T follicular helper cell (primary cell): ENCODE results near the gene MAU2.

ENCODE experiments used
- DNase-seq: peaks from one replicate; pipeline ENCODE4 v3.0.0-alpha.2; 2020; ENCODE audit warnings: low read depth
- total RNA-seq, 2 experiments: gene quantifications; one replicate each; lab custom pipeline; 2026; lab: John Stamatoyannopoulos, UW

The MAU2 gene, protein sequence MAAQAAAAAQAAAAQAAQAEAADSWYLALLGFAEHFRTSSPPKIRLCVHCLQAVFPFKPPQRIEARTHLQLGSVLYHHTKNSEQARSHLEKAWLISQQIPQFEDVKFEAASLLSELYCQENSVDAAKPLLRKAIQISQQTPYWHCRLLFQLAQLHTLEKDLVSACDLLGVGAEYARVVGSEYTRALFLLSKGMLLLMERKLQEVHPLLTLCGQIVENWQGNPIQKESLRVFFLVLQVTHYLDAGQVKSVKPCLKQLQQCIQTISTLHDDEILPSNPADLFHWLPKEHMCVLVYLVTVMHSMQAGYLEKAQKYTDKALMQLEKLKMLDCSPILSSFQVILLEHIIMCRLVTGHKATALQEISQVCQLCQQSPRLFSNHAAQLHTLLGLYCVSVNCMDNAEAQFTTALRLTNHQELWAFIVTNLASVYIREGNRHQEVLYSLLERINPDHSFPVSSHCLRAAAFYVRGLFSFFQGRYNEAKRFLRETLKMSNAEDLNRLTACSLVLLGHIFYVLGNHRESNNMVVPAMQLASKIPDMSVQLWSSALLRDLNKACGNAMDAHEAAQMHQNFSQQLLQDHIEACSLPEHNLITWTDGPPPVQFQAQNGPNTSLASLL
- total RNA-seq: 89.0 to 147 reads per million in 2 experiments

DNA sequence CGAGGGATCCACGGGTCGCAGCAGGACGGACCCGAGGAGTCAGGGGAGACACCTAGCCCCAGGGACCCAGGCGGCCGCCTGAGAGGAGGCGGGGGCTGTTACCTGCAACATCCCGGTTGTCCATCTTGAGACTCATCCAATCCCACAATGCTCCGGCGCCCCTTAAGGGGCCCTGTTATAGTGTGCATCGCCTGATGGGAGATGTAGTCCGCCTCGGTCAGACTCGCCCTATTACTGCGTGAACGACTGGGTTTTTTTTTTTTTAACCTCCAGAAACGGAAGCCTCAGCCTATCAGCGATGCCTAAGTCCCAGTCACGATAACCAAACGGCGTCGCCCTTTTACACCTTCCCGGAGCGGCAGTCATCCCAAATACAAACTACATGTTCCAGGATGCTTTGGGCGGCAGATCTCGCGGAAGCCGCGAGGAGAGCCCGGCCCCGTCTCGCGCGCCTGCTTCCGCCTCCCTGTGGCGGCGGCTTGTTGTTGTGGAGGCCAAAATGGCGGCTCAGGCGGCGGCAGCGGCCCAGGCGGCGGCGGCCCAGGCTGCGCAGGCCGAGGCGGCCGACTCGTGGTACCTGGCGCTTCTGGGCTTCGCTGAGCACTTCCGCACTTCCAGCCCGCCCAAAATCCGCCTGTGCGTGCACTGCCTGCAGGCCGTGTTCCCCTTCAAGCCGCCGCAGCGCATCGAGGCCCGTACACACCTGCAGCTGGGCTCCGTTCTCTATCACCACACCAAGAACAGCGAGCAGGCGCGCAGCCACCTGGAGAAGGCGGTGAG is at the start of gene MAU2, which contains the start of gene SUGP1:
Gene MAU2, plus strand, starts transcription at position 469 of the 780 bp plus-strand sequence. Its CDS starts 31 bp downstream, at position 500.
Gene SUGP1, minus strand, starts transcription at position 149 of the 780 bp plus-strand sequence. Its CDS starts 13 bp downstream, at position 136.
- DNase-seq: peak; percentile 89

DNA sequence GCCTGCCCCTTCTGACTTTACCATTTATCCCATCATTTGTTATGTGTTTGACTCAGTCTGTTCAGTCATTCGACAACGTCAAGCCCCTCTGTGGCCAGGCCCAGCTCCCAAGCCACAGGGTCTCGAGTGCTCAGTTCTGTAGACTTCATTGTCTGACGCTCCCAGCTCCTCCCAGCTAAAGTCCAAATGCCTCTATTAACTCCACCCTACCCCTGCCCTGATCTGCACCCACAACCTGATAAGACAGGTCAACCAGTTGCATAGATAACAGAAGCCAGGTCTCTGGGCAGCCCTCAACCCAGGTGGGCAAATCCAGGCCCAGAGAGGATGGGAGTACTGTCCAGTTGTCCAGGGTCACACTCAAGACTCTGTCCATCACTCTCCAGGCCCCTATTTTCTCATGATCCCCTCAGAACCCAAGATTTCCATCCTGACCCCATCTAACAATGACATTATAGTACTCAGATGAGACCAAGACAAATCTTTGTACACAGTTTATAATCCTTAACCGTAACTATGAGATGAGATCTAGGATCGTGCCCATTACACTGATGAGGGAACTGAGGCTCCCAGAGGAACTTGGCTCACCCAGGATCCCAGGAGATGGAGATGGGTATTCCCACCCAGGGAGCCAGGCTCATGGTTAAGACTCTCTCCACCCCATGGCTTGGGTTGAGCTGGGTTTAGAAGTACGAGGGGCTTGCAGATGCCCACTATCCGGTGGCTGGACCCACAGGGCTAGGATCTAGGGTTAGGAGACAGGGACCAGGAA is 48.6 kb upstream of the MAU2 start:
- DNase-seq: no peak

DNA sequence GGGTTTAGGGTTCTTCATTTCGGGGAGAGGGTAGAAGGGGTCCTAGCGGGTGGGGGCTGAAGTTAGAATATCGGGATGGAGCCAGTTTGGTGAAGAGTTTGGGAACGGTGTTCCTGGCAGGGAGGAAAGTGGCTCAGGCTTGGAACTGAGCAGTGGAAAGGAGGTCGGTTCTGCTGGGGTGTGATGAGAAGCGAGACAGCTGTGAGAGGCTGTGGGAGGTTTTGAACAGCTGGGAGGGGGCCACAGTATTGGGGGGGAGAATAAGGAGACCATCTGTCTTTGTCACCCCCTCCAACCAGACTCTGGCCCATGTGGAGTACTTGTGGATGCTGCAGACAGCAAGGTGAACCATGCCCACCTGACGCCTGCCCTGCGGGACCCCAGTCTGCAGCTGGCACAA is 46.5 kb upstream of the MAU2 start:
- no peak for DNase-seq

DNA sequence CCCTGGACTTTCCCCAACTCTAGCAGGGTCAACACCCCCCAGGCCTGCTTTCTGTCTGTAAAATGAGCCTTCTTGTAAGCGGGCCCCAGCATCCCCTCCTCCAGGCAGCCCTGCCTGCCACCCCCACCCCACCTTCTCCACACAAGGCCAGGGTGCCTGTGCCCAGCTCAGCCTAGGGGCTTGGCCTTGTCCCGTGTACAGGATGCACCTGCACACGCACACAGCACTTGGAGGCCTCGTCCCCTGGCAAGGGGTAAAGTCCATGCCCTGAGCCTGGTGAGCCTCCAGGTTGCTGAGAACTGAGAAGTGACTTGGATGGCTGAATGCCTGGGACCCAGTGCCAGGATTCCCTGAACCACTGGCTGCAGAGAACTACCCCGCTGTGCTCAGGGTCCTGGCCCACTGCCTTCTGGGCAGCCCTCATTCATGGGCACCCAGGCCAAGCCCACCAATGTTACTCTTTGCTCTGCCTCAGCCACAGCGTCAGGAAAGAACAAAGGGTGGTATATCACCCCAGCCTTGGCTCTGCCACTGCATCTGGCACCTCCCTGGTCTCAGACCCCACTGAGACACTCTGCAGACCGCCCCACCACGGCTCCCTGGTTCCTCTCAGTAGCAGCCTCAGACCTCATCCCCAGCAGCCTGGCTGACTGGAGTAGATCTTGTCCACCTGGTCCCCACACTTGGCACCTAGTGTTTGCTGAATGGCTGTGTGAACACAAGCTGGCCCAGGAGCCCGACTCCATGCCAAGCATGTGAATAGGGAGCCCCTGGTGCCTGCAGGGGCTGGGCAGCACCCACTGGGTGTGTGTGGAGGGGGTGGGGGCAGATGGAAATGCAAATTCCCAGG is 45.7 kb upstream of the MAU2 start:
- DNase-seq: no peak

DNA sequence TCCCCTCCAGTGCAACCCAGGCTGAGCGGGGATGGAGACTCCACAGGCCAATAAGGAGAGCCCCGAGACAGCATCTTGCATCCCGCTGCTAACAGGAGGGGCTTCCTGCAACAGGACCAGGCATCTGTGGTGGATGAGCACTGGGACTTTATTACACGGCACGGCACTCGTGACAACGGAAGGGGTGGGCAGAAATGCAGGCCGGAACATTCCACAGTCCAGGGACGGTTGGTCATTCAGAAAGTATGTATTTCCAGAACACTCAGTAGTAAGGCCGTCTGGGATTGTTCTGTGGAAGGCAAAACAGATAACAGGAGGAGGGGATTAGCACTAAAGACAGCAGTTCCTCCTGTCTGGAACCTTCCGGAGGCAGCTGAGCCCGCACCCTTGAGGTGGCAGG is 44.2 kb upstream of the MAU2 start:
- DNase-seq: no peak

DNA sequence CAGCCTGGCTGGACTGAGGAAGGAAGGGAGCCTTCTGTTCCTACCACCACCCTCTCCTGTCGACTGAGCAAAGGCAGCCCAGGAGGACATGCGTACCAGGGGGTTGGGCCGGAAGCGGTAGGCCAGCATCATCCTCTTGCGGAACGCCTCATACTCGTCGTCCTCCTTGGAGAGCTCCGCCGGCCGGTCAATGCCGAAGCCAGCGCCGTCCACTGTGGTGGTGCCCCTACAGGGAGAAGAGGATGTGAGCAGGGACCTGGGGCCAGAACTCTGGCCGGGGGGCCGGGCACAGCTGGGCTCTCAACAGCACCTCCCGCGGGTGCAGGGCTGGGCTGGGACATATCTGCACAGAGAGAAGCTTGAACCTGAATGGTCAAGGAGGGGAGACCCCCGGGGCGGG is 43.8 kb upstream of the MAU2 start:
- DNase-seq: no peak

DNA sequence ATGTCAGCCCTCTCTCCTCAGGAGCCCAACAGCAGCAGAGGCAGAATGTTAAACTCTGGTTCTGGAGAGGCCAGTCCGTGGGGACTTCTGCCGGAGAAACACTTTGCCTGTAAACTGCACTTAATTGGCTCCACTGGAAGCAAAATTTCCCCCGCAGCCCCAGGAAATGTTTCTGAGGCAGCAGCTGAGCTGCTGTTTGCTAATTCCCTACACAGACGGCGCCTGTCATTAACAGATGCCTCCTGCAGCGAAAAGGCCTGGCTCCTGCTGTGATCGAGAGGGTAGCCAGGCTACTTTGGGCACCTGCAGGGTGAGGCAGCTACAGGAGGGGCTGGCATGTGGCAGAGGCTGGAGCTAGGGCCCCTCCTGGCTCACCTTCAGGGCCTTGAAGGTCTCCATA is 42.3 kb upstream of the MAU2 start:
- no peak for DNase-seq

DNA sequence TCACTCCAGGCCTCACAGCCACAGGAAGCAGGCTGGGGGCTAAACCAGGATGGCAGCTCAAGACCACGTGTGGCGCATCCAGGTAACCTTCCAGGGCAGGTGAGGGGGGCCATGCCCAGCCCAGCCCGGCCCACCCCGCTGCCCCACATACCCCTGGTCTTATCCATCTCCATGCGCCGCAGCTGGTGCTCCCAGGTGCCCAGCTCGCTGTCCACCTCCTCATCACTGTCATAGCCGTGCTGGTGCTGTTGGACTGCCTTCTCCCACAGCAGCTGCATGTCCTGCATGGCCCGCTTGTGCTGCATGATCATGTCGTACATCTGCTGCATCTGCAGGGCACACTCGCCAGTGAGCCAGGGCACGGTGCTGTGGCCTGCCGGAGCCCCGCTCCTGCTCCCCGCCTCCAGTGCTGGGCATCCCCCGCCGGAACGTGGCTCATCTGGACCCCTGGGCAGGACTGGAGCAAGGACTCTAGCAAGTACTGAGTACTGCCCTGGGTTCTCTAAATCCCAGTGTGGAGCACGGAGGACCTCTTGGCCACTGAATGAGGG is 41.5 kb upstream of the MAU2 start:
- no peak for DNase-seq

DNA sequence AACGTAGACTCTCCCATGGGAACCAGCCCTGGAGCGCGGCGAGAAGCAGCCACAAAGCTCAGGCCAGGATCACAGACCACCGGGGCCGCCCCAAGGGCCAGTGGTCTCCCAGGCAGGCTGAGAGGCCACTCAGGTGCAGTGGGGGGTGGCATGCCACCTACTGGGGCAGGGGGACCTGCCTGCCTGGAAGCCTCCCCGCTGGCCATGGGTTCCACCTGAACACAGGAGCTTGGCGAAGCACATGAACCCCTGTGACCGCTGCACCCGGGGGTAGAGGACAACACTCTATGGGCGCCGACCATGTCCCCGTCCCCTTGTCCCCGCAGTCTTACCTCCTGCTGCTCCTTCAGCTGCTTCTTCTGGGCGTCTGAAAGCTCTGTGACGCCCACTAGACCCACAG is 40.8 kb upstream of the MAU2 start:
- no peak for DNase-seq

DNA sequence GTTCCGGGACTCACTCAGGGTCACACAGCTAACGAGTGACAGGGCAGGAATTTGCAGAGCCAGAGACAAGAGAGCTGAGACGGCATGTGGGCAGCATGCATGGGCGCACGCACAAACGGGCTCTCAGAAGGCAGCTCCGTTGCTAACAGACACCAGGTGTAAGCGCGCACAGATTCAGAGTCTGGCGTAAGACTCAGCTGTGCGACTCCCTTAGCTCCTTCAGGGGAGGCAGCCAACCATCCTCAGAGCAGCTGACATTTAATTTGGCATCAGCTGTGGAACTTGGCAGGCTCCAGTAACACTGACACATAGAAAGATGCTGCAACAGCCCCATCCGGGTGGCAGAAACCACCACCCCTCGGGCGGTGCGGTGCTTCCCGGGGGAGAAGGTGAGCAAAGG is 40.1 kb upstream of the MAU2 start:
- DNase-seq: no peak

DNA sequence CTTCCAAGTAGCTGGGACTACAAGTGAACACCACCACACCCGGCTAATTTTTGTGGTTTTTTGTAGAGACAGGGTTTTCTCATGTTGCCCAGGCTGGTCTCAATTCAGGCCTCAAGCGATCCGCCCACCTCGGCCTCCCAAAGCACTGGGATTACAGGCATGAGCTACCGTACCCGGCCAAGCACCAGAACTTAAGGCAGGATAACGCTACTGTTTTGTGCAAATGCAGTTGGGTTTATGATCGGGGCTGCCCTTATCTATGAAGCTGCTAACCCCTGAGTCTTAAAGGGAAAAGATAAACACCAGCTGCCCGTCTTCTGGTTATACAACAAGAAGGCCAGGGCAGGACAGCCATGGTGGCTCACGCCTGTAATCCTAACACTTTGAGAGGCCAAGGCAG is 34.9 kb upstream of the MAU2 start:
- no peak for DNase-seq

DNA sequence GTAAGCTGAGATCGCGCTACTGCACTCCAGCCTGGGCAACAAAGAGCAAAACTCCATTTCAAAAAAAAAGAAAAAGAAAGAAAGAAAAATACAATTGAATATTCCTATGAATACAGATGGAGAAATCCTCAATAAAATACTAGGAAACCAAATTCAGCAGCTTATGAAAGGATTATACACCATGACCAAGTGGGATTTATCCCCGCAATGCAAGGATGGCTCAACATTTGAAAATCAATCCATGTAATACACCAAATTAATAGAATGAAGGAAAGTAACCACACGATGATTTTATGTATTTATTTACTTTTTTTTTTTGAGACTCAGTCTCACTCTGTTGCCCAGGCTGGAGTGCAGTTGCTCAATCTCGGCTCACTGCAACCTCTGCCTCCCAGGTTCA is 28.0 kb upstream of the MAU2 start:
- DNase-seq: no peak

DNA sequence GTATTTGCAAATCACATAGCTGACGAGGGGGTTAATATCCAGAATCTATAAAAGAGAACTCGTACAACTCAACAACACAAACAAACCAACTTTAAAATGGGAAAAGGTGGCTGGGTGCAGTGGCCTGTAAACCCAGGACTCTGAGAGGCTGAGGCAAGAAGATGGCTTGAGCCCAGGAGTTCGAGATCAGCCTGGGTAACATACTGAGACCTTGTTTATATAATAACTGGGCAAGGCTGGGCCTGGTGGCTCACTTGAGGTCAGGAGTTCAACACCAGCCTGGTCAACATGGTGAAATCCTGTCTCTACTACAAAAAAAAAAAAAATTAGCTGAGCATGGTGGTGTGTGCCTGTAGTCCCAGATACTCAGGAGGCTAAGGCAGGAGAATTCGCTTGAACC is 25.7 kb upstream of the MAU2 start:
- DNase-seq: no peak

DNA sequence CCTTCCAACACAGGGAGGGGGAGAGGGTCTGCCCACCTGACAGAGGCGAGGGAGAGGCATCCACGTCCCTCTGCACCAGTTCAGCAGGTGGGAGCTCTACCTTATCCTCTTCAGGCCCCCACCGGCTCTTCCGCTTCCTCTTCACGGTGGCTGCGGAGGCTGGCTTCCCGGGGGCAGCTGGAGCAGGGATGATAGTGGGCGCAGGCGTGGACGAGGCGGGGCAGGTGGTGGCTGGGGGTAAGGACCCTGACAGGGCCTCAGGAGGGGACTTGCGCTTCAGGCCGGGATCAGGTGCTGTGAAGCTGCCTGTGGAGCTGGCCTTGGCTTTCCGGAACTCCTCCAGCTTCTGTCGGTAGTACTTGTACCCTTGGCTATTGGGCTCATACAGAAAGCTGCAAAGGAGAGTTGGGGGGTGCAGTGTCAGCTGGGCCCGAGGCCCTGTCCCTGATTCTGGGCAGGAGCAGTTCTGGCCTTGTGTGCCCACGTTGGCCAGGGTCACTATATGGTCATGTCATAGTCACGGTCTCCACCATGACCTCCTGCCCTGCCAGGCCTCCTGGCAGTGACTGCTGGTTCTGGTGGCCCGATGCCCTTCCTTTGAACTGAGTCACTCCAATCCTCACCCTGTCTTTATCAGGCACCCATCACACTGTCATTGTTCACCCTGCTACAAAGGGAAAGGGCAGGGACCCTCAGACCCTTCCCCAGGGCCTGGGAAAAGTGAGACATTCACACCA is 23.5 kb upstream of the MAU2 start:
- no peak for DNase-seq

DNA sequence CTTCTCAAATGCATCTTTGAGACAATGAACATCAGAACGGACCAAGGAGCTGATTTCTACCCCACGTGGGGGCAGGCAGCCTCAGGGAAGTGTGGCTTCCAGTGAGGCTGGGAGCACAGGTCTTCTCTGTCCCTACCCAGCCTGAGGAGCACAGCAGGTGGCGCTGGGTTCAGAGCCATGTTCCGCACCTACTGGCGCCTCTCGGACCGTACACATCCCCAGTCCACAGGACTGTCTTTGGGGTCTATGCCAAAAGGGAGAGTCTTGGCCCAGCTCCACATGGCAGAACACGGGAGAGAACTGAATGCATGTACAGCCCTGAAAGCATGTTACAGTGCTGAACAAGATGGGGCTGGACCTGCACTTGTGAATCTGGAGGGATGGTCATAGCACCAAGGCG is 22.9 kb upstream of the MAU2 start:
- DNase-seq: no peak

DNA sequence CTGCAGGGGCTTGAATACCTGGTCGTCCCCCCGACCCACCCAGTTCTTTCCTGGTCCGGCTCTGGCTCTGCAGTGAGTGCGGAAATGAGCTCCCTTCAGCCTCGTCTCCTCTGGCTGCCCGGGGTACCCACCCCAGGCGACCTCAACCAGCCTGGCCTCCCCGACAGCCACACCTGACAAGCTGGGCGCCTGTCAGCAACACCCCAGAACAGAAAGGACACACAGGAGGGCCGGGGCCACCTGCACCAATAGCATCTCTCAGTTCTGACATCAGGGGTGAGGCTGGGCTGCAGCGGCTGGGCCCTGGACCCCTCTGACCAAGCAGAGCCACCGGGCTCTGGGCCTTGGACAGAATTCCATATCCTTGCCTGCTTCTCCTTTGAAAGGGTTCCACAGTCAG is 20.0 kb upstream of the MAU2 start:
- DNase-seq: no peak

DNA sequence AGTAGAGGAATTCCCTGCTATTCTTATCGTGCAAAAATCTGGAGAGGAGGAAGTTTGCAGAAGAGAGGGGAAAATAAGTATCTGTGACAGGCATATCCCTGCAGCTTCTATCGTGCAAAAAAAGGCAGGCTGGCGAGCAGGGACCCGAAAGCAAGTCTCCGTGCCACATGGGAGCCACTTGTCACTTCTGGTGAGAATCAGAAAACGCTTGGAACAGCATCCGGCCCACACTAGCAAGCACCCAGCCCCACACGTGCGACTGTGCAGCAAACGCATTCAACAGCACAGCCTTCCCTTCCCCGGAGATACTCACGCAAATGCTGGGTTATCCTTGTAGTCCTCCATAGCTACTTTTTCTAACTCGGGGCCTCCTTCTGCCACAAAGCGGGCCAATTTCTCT is 17.2 kb upstream of the MAU2 start:
- DNase-seq: no peak

DNA sequence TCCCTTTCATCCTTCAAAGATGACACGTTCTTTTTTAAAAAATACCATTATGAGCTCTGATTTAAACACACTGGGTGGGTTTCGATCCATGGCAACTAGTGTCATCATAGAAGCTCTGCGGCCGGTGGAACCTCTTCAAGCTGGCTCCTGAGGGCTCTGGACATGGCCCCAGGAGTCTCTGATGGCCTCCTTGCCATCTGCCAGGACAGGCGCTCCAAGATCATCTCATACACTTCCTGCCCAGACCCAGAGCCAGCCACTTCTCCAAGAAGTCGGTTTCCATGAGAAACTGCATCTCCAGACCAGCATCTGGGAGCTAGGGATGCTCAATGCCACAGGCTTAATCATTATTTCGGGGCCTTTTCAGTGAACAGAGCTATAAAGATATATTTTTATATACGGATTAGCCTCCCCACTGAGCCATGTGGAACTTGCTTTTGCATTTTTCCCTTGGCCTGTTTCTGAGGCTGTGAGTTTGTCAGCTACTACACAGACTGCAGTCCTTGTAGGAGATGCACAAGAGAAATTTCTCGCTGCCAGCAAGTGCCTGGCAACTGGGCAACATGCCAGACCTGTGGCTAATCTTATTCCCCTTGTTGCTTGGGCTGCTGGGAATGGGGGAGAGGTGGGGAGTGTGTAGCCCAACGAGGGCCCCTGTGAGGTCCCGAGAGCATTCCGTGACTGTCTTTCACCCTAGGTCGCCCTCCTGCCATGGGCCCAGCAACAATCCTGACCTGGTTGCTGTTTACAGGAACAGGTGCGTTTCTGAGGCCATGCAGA is 16.3 kb upstream of the MAU2 start:
- no peak for DNase-seq

DNA sequence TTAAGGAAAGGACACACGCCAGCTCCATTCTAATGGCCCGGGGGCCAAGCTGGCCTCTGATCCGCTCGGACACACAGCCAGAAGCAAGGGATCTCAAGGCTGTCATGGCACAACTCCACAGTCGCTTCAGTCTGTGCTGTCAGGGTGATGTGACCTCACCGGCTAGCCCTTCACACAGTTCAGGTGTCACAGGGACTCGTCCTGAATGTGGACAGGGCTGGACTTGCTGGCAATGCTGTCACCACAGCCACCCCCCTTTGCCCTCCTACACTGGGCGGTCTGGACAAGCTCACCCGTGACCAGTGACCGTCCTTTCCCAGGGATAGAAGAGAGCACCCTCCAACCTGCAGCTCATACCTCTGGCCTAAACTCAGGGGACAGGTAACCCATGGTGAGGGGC is 15.6 kb upstream of the MAU2 start:
- DNase-seq: no peak
